ENCODE measurements around the gene DYNLT1. TPM values are rescaled to one million over a fixed set of nuclear protein-coding genes. Genes with fewer than 3 reads are reported as not detected.
A peak's percentile ranks its signal among the peaks of the same experiment; 100 is the strongest.

The DYNLT1 gene
- total RNA-seq, 3 donors from 2014 or later (not counting 1 experiment from before 2014, with no cell fraction given) = 85.7 to 106 (median 86.8) TPM

GRCh38 chr6:158628542-158628941, 16.0 kb downstream of the DYNLT1 start:
- ATAC-seq (no peak), DNase-seq (no peak)
- 95% methylated on average over 17 of the region's 17 CpGs for WGBS (ENCODE audit: insufficient coverage)
- Mint-ChIP-seq H3K27ac (peak overlapping the region in 1 of 2 donors; percentile 82), H3K4me1 (peaks cover 49 to 54% of the 10 kb centered on the region in 2 donors), H3K36me3 (peaks cover 21% of the 10 kb centered on the region), H3K27me3 (ENCODE audit: low read depth in 2 of 2) (no peaks in the 10 kb centered on the region), H3K9me3 (peaks cover 4 to 6% of the 10 kb centered on the region in 2 donors), H3K4me3 (no peak overlapping the region)
- Histone ChIP-seq H3K27me3 (ENCODE audit: control insufficient read depth, insufficient read depth, low read length) (no peaks in the 10 kb centered on the region), H3K36me3 (ENCODE audit: control insufficient read depth, insufficient read depth, low read length) (peaks cover 82% of the 10 kb centered on the region), H3K27ac (ENCODE audit: low read length) (no peak overlapping the region), H3K9me3 (ENCODE audit: control insufficient read depth, insufficient read depth, low read length) (no peaks in the 10 kb centered on the region), H3K4me1 (ENCODE audit: control insufficient read depth, insufficient read depth, low read length) (peaks cover 3% of the 10 kb centered on the region), H3K4me3 (ENCODE audit: low read length) (no peak overlapping the region)
- intact Hi-C loops (cut with micrococcal nuclease) = no loop called here
- TF ChIP-seq CTCF (IDR thresholded peaks at IDR 0.05) = no peak

DNA sequence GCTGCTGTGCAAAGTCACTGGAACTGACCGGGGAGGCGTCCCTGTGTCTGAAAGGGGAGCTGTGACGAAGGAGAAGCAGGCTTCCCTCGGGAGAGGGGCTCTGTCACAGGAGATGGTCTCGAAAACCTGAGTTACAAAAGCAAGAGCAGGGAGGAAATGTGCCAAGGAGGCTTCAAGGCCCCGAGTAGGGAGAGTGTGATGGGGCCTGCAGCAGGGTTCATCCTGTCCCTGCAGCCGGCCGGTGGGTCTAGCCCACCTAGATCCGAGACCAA, 16.7 kb downstream of the DYNLT1 start:
- intact Hi-C loops (cut with micrococcal nuclease) = no loop called here
- no peak for DNase-seq

DNA sequence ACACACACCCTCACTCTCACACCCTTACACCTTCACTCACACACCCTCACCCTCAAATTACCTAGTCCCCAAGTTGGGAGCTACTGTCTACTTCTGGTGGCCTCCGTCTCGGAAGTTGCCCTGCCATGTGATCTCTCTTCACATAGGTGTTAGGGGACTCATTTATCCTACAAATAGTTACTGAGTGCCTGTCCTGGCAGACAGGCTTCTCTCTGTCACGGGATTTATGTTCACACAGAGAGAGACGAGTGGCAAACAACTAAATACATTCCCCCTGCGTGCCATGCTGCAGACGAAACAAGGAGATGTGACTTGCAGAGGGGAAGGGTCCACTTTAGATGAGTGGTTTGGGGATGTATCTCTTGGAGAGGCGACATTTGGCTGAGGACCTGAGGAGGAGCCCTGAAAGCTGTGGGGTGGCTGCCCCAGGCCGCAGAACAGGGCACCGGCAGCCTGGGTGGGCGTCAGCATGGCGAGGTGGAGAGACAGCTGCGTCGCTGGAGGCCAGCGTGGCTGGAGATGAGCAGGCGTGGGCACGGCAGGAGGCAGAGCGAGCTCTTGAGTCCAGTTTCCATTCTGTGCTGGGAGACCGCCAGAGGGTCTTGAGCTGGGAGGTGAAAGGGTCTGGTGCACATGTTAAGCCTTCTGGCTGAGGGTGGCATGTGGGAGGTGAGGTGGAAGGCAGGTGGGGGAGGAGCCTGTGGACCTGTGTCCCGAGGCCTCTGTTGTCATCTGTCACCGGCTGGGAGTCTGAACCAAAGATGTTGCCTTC, 17.2 kb downstream of the DYNLT1 start:
- ATAC-seq (no peak), DNase-seq (no peak)
- H3K36me3 Mint-ChIP-seq = peaks cover 21% of the 10 kb centered on the region
- H3K9me3 Mint-ChIP-seq = peaks cover 4 to 6% of the 10 kb centered on the region in 2 donors
- H3K27me3 Mint-ChIP-seq (ENCODE audit: low read depth in 2 of 2) = no peaks in the 10 kb centered on the region
- peaks cover 48 to 49% of the 10 kb centered on the region in 2 donors for H3K4me1 Mint-ChIP-seq
- no peaks in the 10 kb centered on the region for H3K9me3 ChIP-seq (ENCODE audit: control insufficient read depth, insufficient read depth, low read length)
- no peaks in the 10 kb centered on the region for H3K27me3 ChIP-seq (ENCODE audit: control insufficient read depth, insufficient read depth, low read length)
- H3K36me3 ChIP-seq (ENCODE audit: control insufficient read depth, insufficient read depth, low read length) = peaks cover 81% of the 10 kb centered on the region
- H3K4me3 ChIP-seq (ENCODE audit: low read length) = no peak overlapping the region
- WGBS (ENCODE audit: insufficient coverage) = 98% methylated on average over 20 of the region's 20 CpGs
- intact Hi-C loops (cut with micrococcal nuclease) = no loop called here
- H3K27ac Mint-ChIP-seq = peak overlapping the region; percentile 82 to 90
- no peak overlapping the region for H3K4me3 Mint-ChIP-seq
- no peaks in the 10 kb centered on the region for H3K4me1 ChIP-seq (ENCODE audit: control insufficient read depth, insufficient read depth, low read length)
- no peak for TF ChIP-seq CTCF (IDR thresholded peaks at IDR 0.05)
- peak overlapping the region; percentile 27 for H3K27ac ChIP-seq (ENCODE audit: low read length)

More for the DNA sequence above, 16.7 kb downstream of the DYNLT1 start:
- peak overlapping the region; percentile 82 to 90 for H3K27ac Mint-ChIP-seq
- Histone ChIP-seq H3K4me1 (ENCODE audit: control insufficient read depth, insufficient read depth, low read length) (no peaks in the 10 kb centered on the region), H3K9me3 (ENCODE audit: control insufficient read depth, insufficient read depth, low read length) (no peaks in the 10 kb centered on the region), H3K27ac (ENCODE audit: low read length) (no peak overlapping the region), H3K36me3 (ENCODE audit: control insufficient read depth, insufficient read depth, low read length) (peaks cover 78% of the 10 kb centered on the region), H3K27me3 (ENCODE audit: control insufficient read depth, insufficient read depth, low read length) (no peaks in the 10 kb centered on the region), H3K4me3 (ENCODE audit: low read length) (no peak overlapping the region)
- H3K27me3 Mint-ChIP-seq (ENCODE audit: low read depth in 2 of 2) = no peaks in the 10 kb centered on the region
- no peak for TF ChIP-seq CTCF (IDR thresholded peaks at IDR 0.05)
- peaks cover 4 to 6% of the 10 kb centered on the region in 2 donors for H3K9me3 Mint-ChIP-seq
- 96% methylated on average over 9 of the region's 9 CpGs for WGBS (ENCODE audit: insufficient coverage)
- ATAC-seq = no peak
- H3K4me3 Mint-ChIP-seq = no peak overlapping the region
- peaks cover 21% of the 10 kb centered on the region for H3K36me3 Mint-ChIP-seq
- peaks cover 49 to 50% of the 10 kb centered on the region in 2 donors for H3K4me1 Mint-ChIP-seq
